Measurements from ENCODE around the gene RDH16. TPM values are rescaled to one million over a fixed set of nuclear protein-coding genes. Genes with fewer than 3 reads are reported as not detected.

The RDH16 gene
- total RNA-seq, 1 donor from 2014 or later = 2.9 TPM

- intact Hi-C loops (cut with DNase I) = no loop called here
- H3K27me3 ChIP-seq = no peaks in the 10 kb centered on the region
- DNase-seq (ENCODE audit: extremely low spot score in 2 of 2) = no peak
- H3K27ac ChIP-seq = no peak overlapping the region
- H3K4me3 ChIP-seq = no peak overlapping the region
- peaks cover 13% of the 10 kb centered on the region for H3K4me1 ChIP-seq
- H3K9me3 ChIP-seq = no peaks in the 10 kb centered on the region
- H3K36me3 ChIP-seq = no peaks in the 10 kb centered on the region
- TF ChIP-seq POLR2AphosphoS5 (IDR thresholded peaks at IDR 0.05; ENCODE audit: insufficient read depth in 1 of 2, low read depth in 1 of 2) = no peak
- TF ChIP-seq POLR2A (IDR thresholded peaks at IDR 0.05) = no peak
- no peak for TF ChIP-seq CTCF (IDR thresholded peaks at IDR 0.05)
Observed at GRCh38 chr12:56935752-56936151, 21.7 kb downstream of the RDH16 start.

- TF ChIP-seq CTCF (IDR thresholded peaks at IDR 0.05) = no peak
- no peak for TF ChIP-seq POLR2AphosphoS5 (IDR thresholded peaks at IDR 0.05; ENCODE audit: insufficient read depth in 1 of 2, low read depth in 1 of 2)
- TF ChIP-seq POLR2A (IDR thresholded peaks at IDR 0.05) = no peak
- Histone ChIP-seq H3K27me3 (no peaks in the 10 kb centered on the region), H3K9me3 (no peaks in the 10 kb centered on the region), H3K36me3 (no peaks in the 10 kb centered on the region), H3K27ac (no peak overlapping the region), H3K4me1 (peaks cover 13% of the 10 kb centered on the region), H3K4me3 (no peak overlapping the region)
- no peak for DNase-seq (ENCODE audit: extremely low spot score in 2 of 2)
- intact Hi-C loops (cut with DNase I) = no loop called here
Observed at GRCh38 chr12:56935157-56935556, 22.3 kb downstream of the RDH16 start.

DNA sequence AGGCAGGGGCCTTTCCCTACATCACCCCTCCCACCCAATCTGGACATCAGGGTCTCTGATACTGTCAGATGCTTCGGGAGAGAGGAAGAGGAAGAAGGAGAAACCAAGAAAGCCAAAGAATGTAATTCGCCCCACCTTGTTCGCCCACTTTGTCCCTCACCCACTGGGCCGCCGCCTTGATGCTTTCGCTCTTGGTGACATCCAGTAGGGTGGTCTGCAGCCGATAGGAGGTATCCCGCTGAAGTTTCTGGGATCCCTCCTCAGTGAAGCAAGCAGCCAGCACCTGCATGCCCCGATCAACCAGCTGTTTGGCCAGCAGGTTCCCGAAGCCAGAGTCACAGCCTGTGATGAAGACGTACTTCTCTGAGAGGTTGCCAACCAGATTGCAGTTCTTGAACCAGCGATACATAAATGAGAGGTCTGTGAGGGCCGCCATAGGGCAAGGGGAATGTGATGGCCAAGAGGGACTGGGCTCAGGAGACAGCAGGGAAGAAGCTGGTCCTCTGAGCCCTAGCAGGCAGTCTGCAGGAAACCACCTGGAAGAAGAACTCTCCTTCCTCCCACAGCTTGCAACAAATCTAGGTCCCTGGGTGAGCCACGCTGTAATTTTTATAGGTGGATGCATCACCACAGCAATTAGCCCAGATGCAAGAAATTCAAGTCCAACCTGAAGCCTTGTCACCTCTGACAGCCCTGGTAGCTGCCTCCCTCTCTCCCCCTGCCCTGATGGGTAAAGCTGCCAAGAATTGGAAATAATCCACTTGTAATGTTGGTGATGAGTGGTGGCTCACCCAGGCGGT, 23.4 kb downstream of the RDH16 start, which contains the start of gene SDR9C7:
SDR9C7 (minus strand) TSS at position 583 of the 800 bp plus-strand sequence; CDS start at position 436, 147 bp downstream.
- peak in 1 of 2 donors; percentile 75 for DNase-seq (ENCODE audit: extremely low spot score in 2 of 2)
- no peak within 1 kb of the TSS for H3K27ac ChIP-seq
- peaks cover 13% of the 10 kb centered on the region for H3K4me1 ChIP-seq
- H3K4me3 ChIP-seq = peak within 1 kb of the TSS in 1 of 2 donors; percentile 15
- no peaks in the 10 kb centered on the region for H3K27me3 ChIP-seq
- intact Hi-C loops (cut with DNase I) = no loop called here
- H3K9me3 ChIP-seq = no peaks in the 10 kb centered on the region
- H3K36me3 ChIP-seq = no peaks in the 10 kb centered on the region
- no peak for TF ChIP-seq POLR2AphosphoS5 (IDR thresholded peaks at IDR 0.05; ENCODE audit: insufficient read depth in 1 of 2, low read depth in 1 of 2)

DNA sequence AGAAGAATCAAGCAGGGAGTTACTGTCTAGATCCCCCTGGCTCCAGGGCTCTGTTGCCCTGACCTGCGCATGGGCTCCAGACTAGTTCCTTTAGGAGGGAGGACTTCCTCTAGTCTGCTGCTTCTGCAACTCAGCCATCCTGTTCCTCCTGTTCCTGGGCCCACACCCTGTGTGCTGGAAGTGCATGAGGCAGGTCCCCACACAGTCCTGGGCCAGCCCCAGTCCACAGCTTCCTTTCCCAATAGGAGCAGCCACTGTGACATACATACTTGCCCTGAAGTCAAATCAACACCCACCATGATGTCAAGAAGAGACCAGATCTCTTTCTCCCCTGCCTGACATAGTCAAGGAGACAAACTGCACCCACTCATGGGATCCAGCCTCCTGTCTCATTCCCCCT, 24.5 kb downstream of the RDH16 start:
- H3K4me3 ChIP-seq = peak overlapping the region in 1 of 2 donors; percentile 9
- DNase-seq (ENCODE audit: extremely low spot score in 2 of 2) = peak in 1 of 2 donors; percentile 85
- no peak for TF ChIP-seq POLR2A (IDR thresholded peaks at IDR 0.05)
- no peak overlapping the region for H3K27ac ChIP-seq
- intact Hi-C loops (cut with DNase I) = no loop called here
- H3K27me3 ChIP-seq = no peaks in the 10 kb centered on the region
- H3K36me3 ChIP-seq = no peaks in the 10 kb centered on the region
- peaks cover 18% of the 10 kb centered on the region for H3K4me1 ChIP-seq
- H3K9me3 ChIP-seq = no peaks in the 10 kb centered on the region

DNA sequence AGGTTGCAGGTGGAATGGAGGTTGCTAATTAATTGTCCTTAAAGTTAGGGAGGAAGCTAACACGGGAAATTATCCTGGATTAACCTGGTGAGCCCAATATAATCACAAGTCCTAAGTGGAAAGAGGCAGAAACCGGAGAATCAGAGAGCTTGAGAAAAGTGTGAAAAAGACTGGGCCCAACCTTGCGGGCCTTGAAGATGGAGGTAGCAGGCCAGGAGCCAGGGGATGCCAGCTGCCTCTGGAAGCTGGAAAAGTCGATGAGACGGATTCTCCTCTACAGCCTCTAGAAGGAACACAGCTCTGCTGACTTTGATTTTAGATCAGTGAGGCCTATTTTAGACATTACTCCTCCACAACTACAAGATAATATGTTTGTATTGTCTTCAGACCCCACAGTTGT, 25.3 kb downstream of the RDH16 start:
- Histone ChIP-seq H3K36me3 (no peaks in the 10 kb centered on the region), H3K9me3 (no peaks in the 10 kb centered on the region), H3K27ac (no peak overlapping the region), H3K27me3 (no peaks in the 10 kb centered on the region), H3K4me1 (peaks cover 18% of the 10 kb centered on the region), H3K4me3 (peak overlapping the region in 1 of 2 donors; percentile 9)
- DNase-seq (ENCODE audit: extremely low spot score in 2 of 2) = no peak
- intact Hi-C loops (cut with DNase I) = no loop called here
- TF ChIP-seq POLR2AphosphoS5 (IDR thresholded peaks at IDR 0.05; ENCODE audit: insufficient read depth in 1 of 2, low read depth in 1 of 2) (no peak), CTCF (IDR thresholded peaks at IDR 0.05) (no peak)

- H3K4me3 ChIP-seq = peak overlapping the region in 1 of 2 donors; percentile 9
- peaks cover 18% of the 10 kb centered on the region for H3K4me1 ChIP-seq
- no peak for TF ChIP-seq POLR2AphosphoS5 (IDR thresholded peaks at IDR 0.05; ENCODE audit: insufficient read depth in 1 of 2, low read depth in 1 of 2)
- TF ChIP-seq POLR2A (IDR thresholded peaks at IDR 0.05) = no peak
- no peak for TF ChIP-seq CTCF (IDR thresholded peaks at IDR 0.05)
- no peaks in the 10 kb centered on the region for H3K9me3 ChIP-seq
- no peak overlapping the region for H3K27ac ChIP-seq
- no peak for DNase-seq (ENCODE audit: extremely low spot score in 2 of 2)
- intact Hi-C loops (cut with DNase I) = no loop called here
- no peaks in the 10 kb centered on the region for H3K27me3 ChIP-seq
- H3K36me3 ChIP-seq = no peaks in the 10 kb centered on the region
Observed at GRCh38 chr12:56931474-56931978, 25.9 kb downstream of the RDH16 start.
